Stimulated activated CD8-positive, alpha-beta memory T cell treated with anti-CD3 and anti-CD28 coated beads, Interleukin-4, amount 100 ng/mL, for 24 hours (primary cell): ENCODE results near the gene PLB1.
"Not testable (repeated sequence)": the region's sequence is repeated elsewhere in the genome, so short reads cannot be mapped to it uniquely, and the experiment has no call there.

ENCODE experiments used
- DNase-seq: peaks from one replicate; pipeline ENCODE4 v3.0.0-alpha.2; 2020; ENCODE audit warnings: low read depth

PLB1 gene

DNA sequence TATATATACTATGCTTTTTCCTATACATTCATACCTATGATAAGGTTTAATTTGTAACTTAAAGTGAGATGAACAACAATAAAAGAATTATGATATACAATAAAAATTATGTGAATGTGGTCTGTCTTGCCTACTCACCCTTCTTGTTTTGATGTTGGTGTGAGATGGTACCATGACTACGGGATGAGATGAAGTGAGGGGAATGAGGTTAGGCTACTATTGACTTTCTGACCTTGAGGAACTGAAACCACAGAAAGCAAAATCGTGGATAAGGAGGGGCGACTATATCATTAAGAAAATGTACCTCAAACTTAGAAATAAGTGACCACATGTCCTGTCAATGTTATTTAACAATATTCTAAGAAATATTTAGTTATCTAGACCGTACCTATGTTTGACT lies 151.8 kb downstream of the PLB1 start:
- no peak for DNase-seq

DNA sequence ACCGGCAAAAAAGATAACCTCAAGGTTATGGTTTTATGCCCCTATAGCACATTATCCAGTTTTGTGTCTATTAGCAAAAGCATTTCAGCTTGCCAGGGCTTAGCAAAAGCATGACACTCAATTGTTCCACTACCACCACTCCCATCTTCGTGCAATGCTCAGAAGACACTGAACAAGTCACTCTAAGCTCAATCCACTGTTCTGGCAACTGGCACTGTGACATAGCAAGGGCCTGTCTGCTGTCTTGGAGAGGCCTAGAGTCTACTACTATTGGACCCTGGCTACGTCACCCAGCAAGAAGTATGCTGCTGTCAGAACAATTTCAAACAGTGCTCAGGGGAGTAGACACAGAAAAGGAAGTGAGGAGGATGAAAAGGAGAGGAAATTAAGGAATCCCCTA lies 152.3 kb downstream of the PLB1 start:
- no peak for DNase-seq

DNA sequence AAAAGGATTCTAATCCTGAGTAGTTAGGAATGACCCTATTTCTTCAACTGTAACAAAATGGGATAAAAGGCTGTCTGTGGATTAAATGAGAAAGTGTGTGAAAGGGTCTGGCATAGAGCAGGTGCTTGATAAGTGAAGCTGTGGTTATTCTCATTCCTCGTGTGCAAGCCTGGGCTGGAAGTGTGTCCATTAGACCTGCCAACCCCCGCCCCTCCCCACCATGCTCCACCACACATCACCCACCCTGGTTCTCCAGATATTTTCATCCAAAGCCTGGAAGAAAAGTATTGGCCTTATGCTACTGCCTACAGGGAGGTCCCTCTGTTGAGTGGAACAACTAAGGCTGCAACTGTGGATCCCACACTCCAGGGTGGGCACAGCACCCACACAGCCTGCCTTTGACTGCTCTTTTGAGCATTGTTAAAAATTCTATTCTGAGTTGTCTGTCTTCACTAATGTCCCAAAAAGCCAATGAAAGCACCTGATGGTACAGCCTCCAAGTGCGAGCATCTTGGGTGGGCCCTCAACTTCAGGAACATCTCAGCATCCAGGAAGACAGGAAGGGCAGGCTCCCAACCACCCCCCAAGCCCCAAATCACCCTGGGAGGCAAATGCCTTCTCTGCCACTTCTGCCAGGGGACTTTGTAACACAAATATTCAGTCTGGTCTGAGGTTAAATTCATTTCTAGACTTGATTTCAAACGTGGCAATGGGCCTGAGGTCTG lies 153.0 kb downstream of the PLB1 start:
- no peak for DNase-seq

DNA sequence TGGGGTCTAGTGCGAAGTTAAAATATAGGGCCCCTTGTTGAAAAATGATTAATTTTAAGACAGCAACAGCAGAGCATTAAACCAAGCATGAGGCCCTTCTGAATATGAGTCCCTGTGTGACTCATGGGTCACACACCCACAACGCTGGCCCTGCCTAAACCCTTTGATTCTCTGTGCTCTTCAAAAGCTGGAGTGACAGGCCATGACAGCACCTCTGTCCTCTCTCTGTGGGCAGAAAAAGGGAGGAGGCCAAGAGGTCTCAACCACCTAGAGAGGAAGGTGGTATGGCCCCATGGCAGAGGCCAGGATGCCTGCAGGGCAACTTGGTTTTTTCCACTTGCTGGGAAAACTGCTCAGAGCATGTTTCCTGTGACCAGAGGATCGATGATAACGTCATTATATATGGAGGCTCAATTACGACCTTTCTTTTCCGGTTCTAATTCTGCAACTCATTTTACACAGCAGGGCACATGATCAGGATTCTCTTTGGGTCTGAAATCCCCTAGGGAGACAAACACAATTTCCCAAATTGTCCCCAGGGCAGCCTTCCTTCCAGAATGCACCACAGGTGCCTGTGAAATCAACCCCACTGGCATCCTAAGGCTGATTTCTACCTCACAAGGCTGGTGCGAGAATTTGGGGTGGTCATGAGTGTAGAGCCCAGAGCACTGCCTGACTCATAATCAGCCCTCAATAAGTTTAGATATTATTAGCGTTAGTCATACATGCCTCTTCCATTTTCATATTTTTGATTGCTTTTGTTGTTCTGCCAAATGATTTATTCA lies 153.8 kb downstream of the PLB1 start:
- DNase-seq: peak; percentile 38

DNA sequence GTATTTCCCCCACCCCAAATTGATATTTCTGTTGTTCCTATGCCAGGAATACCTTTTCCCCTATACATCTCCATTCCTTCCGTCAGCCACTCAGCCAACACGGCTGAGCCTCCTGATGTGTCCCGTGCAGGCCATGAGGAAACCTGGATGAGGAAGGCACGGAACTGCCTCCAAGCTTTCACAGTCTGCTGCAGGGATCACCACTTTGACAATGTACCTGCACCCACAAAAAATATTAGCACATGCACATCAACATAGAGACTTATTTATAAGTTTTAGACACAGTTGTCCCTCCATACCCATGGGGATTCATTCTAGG lies 154.4 kb downstream of the PLB1 start:
- DNase-seq: no peak

DNA sequence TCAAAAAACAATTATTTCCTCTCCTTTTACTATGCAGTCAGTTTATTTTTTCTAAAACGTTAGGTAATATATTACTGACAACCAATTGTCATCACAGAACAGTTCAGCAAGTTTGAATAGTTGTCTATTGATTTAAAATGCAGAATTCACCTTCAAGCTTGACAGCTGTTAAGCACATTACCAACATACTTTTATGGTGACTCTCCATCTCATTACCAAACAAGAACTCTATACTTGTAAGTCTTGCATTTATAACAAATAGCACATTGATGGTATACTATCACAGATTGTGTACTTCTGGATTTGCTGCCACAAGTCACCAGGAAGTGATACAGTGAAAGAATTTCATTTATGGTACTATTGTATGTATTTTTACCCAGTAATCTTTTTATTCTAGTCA lies 156.4 kb downstream of the PLB1 start:
- DNase-seq: no peak

DNA sequence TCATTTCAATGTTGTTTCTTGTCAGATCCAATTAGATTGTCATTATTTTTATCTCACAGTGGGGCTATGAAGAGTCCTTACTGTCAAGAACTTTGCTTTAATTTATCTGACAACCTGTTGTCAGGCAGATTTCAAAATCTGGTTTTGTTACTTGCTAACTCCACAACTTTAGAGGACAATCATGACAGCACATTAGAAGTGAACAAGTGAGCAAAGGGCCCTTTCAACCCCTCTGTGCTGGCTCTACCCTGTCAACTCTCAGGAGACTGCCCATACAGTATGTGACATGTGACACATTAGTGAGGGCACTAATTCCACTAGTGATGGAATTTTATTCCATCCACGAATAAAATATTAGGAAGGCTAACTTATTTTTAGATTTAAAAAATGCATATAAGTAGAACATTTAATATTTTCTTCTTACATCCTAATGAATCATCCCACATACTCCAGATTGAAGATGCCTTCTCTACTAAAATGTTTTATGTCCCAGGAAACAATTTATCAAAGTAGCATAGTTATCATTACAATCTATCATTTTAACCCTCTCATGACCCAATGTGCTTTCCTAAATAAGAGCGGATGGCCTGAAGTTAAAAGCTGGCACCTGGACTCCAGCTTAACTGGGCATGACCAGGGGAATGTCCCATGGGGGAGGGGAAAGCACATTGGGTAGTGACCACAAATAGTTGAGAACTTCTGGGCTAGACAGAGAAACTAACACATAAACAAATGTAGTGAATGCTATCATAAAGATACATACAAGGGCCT lies 158.2 kb downstream of the PLB1 start:
- no peak for DNase-seq

DNA sequence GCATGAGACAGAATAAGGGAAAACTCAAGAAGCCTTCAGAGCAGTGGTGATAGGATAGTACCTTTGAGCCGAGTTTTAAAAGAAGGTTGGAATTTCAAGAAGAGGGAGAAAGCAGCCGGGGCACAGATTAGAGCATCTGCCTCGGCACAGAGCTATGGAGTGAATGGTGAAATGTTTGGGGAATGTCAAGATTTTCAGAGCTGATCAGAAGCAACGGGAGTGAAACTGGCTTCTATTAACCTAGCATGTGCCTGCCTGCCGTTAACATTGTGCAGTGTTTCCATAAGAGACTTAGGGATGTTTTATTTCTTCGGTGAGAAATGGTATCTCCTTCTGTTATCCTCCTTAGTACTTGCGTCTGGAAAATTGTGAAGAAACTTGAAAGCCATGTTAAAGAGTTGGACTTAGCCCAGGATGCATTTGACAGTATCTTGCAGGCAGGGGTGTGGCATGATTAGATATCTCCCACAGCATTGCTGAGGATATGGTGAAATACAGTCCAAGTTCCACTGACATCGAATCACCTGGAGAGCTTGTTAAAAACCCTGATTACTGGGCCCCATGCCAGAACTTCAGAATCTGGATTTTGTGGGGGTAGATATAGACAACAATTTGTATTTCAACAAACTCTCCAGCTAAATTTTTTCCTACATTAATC lies 158.9 kb downstream of the PLB1 start:
- DNase-seq: no peak

DNA sequence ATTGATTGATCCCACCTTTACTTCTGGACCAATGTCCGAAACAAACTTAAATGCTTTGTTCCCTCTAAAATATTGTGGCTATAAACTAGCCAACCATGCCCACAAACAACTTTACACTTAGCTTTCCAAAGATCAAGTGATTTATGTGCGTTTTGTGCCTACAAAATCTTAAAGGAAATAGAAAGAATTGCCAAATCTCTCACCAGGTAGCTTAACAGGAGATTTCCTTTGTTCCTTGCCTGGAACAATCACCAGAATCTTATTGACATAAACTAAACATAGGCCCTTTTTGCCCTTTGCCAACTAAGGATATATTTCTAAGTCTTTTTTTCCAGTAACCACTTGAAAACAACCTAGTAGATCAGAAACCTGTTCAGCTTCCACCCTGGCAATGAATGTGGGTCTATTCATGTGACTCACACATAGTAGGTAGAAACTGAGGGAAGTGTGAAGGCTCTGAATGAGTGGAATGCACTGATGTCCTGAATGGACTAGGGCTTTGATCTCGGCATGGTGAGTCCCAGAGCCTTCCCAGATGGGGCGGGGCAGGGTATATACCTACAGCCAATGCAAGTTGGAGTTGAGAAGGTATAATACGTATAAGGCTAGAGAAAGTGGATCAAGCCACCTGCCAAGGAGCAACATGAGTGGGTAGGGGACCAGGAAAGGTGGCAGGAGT lies 161.2 kb downstream of the PLB1 start:
- no peak for DNase-seq

DNA sequence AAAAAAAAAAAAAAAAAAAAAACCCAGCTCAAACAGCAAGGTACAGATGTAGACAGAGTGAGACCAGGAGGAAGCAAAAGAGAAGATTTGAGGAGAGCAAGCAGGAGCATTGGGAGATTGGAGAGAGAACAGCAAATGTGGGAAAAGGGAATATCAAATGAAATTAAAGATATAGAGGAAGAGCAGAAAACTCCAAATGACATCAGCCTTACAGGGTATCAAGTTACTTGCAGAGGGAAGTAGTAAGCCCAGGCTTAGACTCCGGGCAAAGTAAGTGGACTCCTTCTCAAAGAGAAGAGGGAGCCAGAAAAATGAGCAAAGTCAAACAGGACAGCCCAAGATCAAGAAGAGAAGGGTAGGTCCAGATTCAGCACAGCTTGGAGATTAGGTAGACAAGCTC lies 162.5 kb downstream of the PLB1 start:
- DNase-seq: no peak

DNA sequence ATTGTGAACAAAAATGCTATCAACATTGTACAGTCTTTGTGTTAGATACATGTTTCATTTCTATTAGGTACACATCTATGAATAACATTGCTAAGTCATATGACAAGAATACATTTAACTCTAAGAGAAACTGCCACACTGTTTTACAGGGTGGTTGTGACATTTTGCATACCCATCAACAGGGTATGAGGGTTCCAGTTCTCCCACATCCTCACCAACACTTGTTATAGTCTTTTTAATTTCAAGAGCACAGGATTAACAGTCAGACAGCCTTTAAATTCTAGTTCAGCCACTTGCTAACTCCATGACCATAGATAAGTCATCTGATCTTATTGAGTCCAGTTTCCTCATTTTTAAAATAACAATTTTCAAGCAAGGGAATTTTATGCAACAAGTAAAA lies 163.3 kb downstream of the PLB1 start:
- no peak for DNase-seq

DNA sequence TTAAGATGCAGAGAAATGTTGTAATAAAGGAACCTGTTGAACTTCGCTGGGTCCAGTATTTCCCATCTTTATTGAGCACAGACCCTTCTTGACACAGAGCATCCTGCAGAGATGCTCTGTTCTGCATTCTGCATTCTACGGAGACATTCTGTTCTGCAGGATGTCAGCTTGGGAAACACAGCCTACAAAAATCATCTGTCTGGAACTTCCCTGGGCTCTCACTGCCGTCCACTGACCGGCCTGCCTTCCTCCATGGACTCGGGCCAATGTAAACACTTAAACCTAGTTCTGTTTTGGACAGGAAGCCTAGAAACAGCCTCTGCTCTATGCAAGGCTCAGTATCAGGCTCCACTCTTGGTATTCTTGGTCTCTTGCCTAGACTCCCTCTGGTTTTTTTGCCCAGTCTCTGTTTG lies 165.7 kb downstream of the PLB1 start:
- DNase-seq: no peak

DNA sequence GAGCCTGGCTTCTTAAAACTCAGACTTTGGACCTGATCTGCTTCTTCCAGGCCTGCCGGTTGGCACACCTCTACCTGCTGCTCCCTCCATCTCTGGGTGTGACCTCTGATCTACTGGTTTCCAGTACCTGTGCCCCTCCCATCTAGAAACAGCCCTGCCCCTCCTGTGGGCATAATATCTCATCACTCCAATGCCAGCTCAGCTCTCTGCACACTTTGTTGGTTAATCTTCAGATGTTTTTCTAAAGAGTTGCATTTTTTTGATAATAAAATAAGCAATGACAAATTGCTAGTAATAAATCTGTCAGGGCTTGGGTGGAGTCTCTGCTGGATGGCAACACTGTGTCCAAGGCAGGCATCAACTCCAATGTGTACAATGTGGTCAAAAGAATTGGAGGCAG lies 166.2 kb downstream of the PLB1 start:
- no peak for DNase-seq

DNA sequence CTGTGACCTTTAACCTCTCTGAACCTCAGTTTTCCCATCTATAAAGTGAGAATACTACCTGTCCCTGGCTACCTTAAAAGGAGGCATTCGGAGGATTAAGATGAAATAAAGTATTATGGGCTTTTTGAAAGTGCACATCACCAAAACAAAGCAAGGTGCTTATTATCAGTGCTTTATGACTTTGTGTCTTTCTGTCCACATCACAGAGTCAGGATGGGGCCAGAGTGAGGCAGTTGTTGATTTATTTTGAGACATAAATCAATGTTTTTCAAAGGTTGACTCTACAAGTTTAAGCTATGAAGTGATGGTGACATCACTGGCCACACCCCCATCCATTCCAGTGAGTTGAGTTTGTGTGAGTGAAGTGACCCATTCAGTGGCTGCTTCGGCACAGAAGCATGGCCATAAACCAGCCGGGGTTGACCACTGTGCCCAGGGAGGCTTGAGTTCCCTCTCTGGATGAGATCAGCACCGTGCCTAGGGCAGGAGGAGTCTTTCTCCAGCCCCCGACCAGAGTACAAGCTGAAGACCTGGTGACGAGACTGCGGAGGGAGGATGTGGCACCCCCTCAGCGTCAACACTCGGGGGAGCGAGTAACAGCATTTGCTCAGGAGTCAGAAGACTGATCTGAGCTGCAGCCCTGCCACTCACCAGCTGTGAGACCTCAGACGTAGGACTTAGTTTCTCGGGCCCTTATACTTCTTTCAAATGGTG lies 166.8 kb downstream of the PLB1 start:
- no peak for DNase-seq

DNA sequence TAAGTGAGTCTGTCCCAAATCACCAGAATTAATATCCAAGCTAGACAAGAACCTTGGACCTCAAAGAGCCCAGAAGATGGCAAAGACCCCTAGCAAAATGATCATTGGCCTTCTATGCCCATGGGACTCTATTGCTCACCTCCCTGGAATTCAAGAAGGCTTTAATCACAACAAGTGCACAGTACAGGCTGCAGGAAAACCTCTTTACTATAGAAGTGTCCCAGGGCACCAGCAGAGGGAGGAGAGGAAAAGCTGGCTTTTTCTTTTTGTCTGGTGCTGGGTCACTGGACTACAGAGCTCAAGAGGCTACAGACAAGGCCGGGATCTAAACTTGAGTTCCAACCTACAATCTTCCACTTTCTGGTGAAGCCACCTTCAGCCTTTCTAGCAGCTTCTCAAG lies 167.5 kb downstream of the PLB1 start:
- DNase-seq: no peak

DNA sequence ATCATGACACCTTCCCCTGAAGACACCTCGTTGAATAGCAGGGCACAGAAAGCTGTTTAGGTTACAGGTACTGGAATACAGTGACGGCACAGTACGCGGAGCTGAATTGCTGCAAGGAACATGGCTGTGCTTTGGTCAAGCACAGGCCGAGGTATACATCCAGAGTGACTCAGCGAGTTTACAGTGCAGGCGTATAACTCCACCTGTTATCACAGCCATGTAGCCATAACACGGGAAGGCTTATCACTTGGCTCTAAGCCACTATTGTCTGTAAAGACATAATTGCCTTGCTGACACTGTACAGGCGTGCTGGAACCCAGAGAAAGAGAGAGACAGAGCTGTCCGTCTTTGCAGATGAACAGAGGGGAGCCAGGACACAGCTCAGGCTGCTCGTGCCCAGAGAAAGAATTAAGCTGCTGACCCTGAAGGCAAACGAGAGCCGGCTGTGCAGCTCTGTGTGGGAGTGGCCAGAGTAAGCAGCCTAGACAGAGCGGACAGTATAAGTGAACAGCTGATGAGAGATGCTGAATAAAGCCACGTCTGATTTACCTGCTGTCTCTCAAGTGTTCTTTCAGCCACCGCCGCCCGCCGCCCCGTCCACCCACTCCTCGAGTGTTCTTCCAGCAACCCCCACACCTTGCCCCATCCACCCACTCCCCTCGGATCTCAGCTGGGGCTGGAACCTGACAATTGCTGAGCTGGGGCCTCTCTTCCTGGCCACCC lies 168.4 kb downstream of the PLB1 start:
- no peak for DNase-seq

DNA sequence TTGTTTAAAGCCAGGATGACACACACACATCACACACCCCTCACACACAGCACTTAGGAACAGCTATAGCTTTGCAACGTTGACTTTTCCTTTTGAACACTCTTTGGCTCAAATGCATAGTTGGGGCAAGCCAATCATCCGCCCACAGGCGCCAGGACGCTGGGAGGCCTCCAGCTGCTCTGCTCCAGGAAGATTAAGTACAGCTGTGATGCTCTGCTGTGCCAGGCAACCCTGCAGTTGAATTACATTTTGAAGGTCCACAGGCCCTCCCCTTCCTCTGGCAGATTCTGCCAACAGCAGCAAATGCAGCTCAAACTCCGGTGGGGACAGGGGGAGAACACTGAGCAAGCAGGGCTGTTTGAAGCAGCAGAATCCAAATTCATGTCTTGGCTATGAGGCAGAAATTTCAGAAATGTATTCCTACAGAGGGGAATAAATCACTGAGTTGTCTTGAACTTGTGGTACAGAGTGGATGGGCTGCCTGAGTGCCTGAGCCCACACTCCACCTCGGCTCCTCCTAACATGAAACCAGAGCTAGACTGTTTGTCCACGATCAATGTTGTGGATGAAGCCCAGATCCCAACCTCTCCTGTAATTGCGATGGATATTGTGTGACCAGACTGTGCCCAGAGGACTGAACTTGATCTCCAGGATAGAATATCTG lies 169.3 kb downstream of the PLB1 start:
- no peak for DNase-seq

DNA sequence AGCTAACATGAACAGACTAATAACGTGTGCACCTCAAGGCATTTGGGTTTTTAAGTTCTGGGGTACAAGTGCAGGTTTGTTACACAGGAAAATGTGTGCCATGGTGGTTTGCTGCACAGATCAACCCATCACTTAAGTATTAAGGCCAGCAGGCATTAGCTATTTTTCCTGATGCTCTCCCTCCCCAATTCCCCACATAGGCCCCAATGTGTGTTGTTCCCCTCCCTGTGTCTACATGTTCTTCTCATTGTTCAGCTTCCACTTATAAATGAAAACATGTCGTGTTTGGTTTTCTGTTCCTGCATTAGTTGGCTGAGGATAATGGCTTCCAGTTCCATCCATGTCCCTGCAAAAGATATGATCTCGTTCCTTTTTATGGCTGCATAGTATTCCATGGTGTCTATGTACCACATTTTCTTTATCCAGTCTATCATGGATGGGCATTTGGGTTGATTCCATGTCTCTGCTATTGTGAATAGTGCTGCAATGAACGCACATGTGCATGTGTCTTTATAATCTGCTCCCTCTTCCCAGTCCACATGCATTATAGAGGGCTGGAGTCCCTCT lies 170.0 kb downstream of the PLB1 start:
- not testable (repeated sequence) for DNase-seq

DNA sequence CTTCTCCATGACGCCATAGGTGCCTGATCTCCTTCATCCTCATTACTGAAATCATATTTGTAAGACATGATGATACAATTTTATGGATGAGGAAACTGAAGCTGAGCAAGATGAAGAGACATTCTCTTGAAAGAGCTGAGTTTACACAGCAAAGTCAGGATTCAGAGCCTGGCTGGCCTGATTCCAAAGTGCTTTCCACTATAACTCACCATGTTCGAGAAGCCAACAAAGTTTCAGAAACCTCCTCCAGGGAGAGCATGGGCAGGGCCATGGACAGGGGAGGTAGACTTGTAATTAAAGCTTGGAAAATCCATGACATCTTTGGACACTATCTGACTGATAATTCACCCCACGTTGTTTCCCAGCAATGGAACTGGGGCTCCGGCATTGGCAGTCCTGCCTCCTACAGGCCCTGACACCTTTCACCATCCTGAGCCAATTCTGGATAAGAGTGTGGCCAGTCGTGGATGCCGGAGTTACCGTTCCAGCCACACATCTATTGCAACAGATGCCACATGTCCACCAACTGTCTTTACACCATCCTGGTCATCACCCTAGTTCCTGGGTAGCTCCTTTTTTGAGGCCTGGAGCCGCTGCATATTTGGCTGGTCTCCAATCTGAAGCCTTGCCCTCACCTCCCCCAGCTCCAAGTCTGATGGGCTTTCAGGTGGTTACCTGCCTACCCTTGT lies 170.8 kb downstream of the PLB1 start:
- DNase-seq: no peak
